ENCODE measurements around the gene KLF6. TPM values are rescaled to one million over a fixed set of nuclear protein-coding genes. Genes with fewer than 3 reads are reported as not detected.

Gene KLF6
- total and polyA plus RNA-seq, 2 experiments from 2014 or later = 19.6 to 35.4 TPM

- Histone ChIP-seq H3K4me1 (ENCODE audit: insufficient read depth) (no peaks in the 10 kb centered on the region), H3K27ac (ENCODE audit: low read depth) (no peak overlapping the region), H4K20me1 (replicated peaks; ENCODE audit: insufficient read depth) (no peaks in the 10 kb centered on the region), H3K4me3 (no peak overlapping the region), H3K79me2 (replicated peaks; ENCODE audit: insufficient read depth) (no peaks in the 10 kb centered on the region), H3K4me2 (no peak overlapping the region), H3K27me3 (ENCODE audit: insufficient read depth) (no peaks in the 10 kb centered on the region), H3F3A (replicated peaks; ENCODE audit: low read depth) (no peaks in the 10 kb centered on the region), H3K9me2 (ENCODE audit: insufficient read depth) (no peaks in the 10 kb centered on the region), H3K36me3 (ENCODE audit: insufficient read depth) (no peaks in the 10 kb centered on the region), H2AFZ (no peak overlapping the region)
- no peak for TF ChIP-seq ETS1 (IDR thresholded peaks at IDR 0.05)
- no peak for TF ChIP-seq ZNF114 (CRISPR knock-in tag; IDR thresholded peaks at IDR 0.05)
- no peak for TF ChIP-seq NANOG (IDR thresholded peaks at IDR 0.05; ENCODE audit: borderline replicate concordance)
- no peak for TF ChIP-seq EZH2phosphoT487 (IDR thresholded peaks at IDR 0.05; ENCODE audit: unreplicated experiment)
- no peak for TF ChIP-seq STAT1 (IDR thresholded peaks at IDR 0.05; ENCODE audit: unreplicated experiment)
- no peak for TF ChIP-seq ZNF462 (CRISPR knock-in tag; IDR thresholded peaks at IDR 0.05)
- TF ChIP-seq ZNF331 (CRISPR knock-in tag; IDR thresholded peaks at IDR 0.05; ENCODE audit: low read depth) = no peak
- TF ChIP-seq CREB1 (CRISPR knock-in tag; IDR thresholded peaks at IDR 0.05; ENCODE audit: low read depth) = no peak
- TF ChIP-seq EZH2 (IDR thresholded peaks at IDR 0.05; ENCODE audit: low read depth, unreplicated experiment) = no peak
- TF ChIP-seq CTCF (conservative IDR thresholded peaks at IDR 0.05; ENCODE audit: low read depth in 2 of 2) = no peak
- TF ChIP-seq JUNB (IDR thresholded peaks at IDR 0.05; ENCODE audit: unreplicated experiment) = no peak
- TF ChIP-seq REST (IDR thresholded peaks at IDR 0.05; ENCODE audit: unreplicated experiment) = no peak
- ATAC-seq = no peak
- Mint-ChIP-seq H3K36me3 (ENCODE audit: low read depth) (peaks cover 5% of the 10 kb centered on the region; the same call in 2 of the 3 replicates), H3K4me3 (no peak overlapping the region), H3K27ac (no peak overlapping the region), H3K27me3 (ENCODE audit: insufficient read depth, low read depth, poor library complexity) (no peaks in the 10 kb centered on the region), H3K9me3 (peaks cover 15% of the 10 kb centered on the region), H3K4me1 (peaks cover 7% of the 10 kb centered on the region)
- no peak for DNase-seq (ENCODE audit: low spot score)
Measured at GRCh38 chr10:3734111-3734510, 50.9 kb downstream of the KLF6 start.
